HUES6 (cell line): Measurements from ENCODE around the gene BNIP5.

Source experiments
- H3K27ac ChIP-seq: 2 replicates; pipeline ENCODE4 v1.7.0; 2013; ENCODE audit warnings: low read depth, mild to moderate bottlenecking, low read length, inconsistent platforms
- H3K27me3 ChIP-seq: 2 replicates; pipeline ENCODE4 v1.6.1; 2013; ENCODE audit warnings: low read length; ENCODE audit not compliant: control insufficient read depth, insufficient read depth
- H3K36me3 ChIP-seq: 2 replicates; pipeline ENCODE4 v1.6.1; 2013; ENCODE audit warnings: low read length; ENCODE audit not compliant: control insufficient read depth, insufficient read depth
- H3K4me1 ChIP-seq: 2 replicates; pipeline ENCODE4 v1.6.1; 2013; ENCODE audit warnings: low read length; ENCODE audit not compliant: control insufficient read depth, insufficient read depth
- H3K4me3 ChIP-seq: 2 replicates; pipeline ENCODE4 v1.5.1; 2013; ENCODE audit warnings: low read depth, low read length
- H3K9ac ChIP-seq: one replicate; pipeline ENCODE4 v1.6.1; 2013; ENCODE audit warnings: mild to moderate bottlenecking, low read length
- H3K9me3 ChIP-seq: 2 replicates; pipeline ENCODE4 v1.6.1; 2013; ENCODE audit warnings: low read depth, low read length; ENCODE audit not compliant: control insufficient read depth, insufficient read depth

Gene BNIP5

DNA sequence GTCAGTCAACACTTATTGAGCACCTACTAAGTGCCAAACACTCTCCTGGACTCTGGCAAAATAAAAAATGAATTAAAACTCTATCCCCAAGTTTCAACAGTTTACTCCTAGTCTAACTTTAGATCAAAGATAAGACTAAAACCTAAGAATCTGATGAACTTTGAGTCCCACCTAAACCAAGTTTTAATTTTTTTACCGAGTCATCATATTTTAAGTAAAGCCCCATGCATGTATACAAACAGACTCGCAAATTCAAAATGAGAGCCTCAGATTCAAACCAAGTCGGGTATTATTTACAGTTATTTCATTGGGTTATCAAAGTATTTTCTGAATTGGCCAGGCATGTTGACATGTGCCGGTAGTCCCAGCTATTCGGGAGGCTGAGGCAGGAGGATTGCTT lies 28.2 kb downstream of the BNIP5 start:
- Histone ChIP-seq H3K9me3 (no peaks in the 10 kb centered on the region), H3K36me3 (no peaks in the 10 kb centered on the region), H3K27ac (no peak overlapping the region), H3K9ac (no peak overlapping the region), H3K4me3 (no peak overlapping the region), H3K4me1 (peaks cover 11% of the 10 kb centered on the region; the same call in 1 of the 2 replicates), H3K27me3 (no peaks in the 10 kb centered on the region)

DNA sequence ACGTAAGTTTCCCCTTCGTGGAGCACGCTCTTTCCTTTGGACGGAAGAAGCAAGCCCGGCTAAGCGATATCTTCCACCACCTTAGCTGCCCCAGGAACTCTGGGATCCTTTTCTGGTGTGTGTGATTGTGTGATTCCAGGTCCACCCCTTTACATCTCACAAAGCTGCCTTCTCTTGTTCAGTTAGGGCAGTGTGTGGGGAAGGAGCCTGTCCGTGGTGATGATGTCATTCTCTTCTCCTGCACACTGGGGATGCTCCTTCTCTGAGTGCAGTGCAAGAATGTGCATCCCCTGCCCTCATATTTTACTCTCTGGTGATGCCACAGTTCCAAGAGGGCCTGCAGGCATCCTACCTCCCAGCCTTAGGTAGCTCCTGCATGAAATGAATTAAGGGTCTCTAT lies 30.3 kb downstream of the BNIP5 start:
- no peak overlapping the region for H3K27ac ChIP-seq
- H3K27me3 ChIP-seq = no peaks in the 10 kb centered on the region
- H3K4me1 ChIP-seq = no peaks in the 10 kb centered on the region
- no peak overlapping the region for H3K4me3 ChIP-seq
- H3K9me3 ChIP-seq = no peaks in the 10 kb centered on the region
- H3K9ac ChIP-seq = no peak overlapping the region
- H3K36me3 ChIP-seq = no peaks in the 10 kb centered on the region

DNA sequence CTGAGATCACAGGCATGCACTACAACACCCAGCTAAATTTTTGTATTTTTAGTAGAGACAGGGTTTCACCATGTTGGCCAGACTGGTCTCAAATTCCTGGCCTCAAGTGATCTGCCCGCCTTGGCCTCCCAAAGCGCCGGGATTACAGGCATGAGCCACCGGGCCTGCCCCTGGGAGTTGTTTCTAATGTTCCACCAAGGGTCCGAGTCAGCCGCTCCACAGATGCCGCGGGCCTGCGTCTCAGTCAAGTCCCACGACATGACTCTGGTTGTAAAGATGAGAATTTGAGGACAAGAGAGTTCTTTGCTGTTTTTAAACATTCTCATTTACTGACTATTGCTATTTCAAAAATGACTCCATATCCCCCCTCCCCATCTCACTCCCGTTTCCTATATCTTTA lies 30.8 kb downstream of the BNIP5 start:
- Histone ChIP-seq H3K27ac (no peak overlapping the region), H3K9ac (no peak overlapping the region), H3K27me3 (no peaks in the 10 kb centered on the region)

GRCh38 chr6:36302227-36302976 lies 34.3 kb downstream of the BNIP5 start:
- Histone ChIP-seq H3K9me3 (no peaks in the 10 kb centered on the region), H3K36me3 (no peaks in the 10 kb centered on the region), H3K9ac (no peak overlapping the region), H3K27me3 (no peaks in the 10 kb centered on the region), H3K4me1 (no peaks in the 10 kb centered on the region), H3K27ac (no peak overlapping the region), H3K4me3 (no peak overlapping the region)

More for the DNA sequence above, 30.8 kb downstream of the BNIP5 start:
- Histone ChIP-seq H3K9me3 (no peaks in the 10 kb centered on the region), H3K36me3 (no peaks in the 10 kb centered on the region), H3K4me1 (no peaks in the 10 kb centered on the region), H3K4me3 (no peak overlapping the region)

- Histone ChIP-seq H3K9ac (no peak overlapping the region), H3K4me1 (no peaks in the 10 kb centered on the region), H3K9me3 (no peaks in the 10 kb centered on the region), H3K36me3 (no peaks in the 10 kb centered on the region), H3K27me3 (no peaks in the 10 kb centered on the region), H3K27ac (no peak overlapping the region), H3K4me3 (no peak overlapping the region)
These were observed 34.9 kb downstream of the BNIP5 start for GRCh38 chr6:36301781-36302180.

GRCh38 chr6:36301085-36301658 lies 35.5 kb downstream of the BNIP5 start:
- Histone ChIP-seq H3K9me3 (no peaks in the 10 kb centered on the region), H3K9ac (no peak overlapping the region), H3K27ac (no peak overlapping the region), H3K36me3 (no peaks in the 10 kb centered on the region), H3K27me3 (no peaks in the 10 kb centered on the region), H3K4me3 (no peak overlapping the region), H3K4me1 (no peaks in the 10 kb centered on the region)

DNA sequence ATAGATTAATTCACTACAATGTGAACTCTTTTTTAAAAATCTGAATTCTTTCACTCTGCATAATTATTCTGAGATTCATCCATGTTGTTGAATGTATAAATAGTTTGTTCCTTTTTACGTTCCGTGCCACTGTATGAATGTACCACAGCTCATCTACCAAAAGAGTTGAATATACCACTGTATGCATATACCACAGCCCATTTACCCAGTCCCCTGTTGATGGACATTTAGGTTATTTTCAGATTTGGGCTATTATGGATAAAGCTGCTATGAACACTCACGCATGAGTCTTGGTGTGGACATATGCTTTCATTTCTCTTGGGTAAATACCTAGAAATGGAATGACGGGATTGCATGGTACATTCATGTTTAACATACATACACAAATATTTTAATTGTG lies 38.7 kb downstream of the BNIP5 start:
- Histone ChIP-seq H3K4me1 (no peaks in the 10 kb centered on the region), H3K36me3 (no peaks in the 10 kb centered on the region), H3K9ac (no peak overlapping the region), H3K9me3 (no peaks in the 10 kb centered on the region), H3K27me3 (no peaks in the 10 kb centered on the region), H3K27ac (no peak overlapping the region), H3K4me3 (no peak overlapping the region)

- Histone ChIP-seq H3K4me1 (no peaks in the 10 kb centered on the region), H3K9me3 (no peaks in the 10 kb centered on the region), H3K27me3 (no peaks in the 10 kb centered on the region), H3K27ac (no peak overlapping the region), H3K9ac (no peak overlapping the region), H3K4me3 (no peak overlapping the region), H3K36me3 (no peaks in the 10 kb centered on the region)
These were observed 39.2 kb downstream of the BNIP5 start for GRCh38 chr6:36297511-36297910.

DNA sequence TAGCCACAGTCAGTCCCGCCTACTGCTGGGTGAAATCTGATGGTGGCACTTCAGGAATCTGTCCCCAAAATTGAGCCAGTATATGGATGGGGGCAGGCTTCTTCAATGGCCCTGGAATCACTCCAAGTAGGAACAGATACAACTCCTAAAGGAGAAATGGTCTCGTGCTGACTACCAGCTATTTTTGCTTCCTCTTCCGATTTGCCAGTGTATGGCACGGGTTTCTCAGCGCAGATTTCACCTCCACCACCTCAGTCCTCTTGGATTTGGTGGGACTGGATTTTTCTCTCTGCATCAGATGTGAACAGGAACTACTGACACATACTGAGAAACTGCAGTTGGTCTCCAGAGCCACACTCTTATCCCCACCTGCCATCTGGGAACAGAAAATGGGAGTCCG lies 39.6 kb downstream of the BNIP5 start:
- Histone ChIP-seq H3K27ac (no peak overlapping the region), H3K27me3 (no peaks in the 10 kb centered on the region), H3K4me1 (no peaks in the 10 kb centered on the region), H3K4me3 (no peak overlapping the region), H3K9me3 (no peaks in the 10 kb centered on the region), H3K36me3 (no peaks in the 10 kb centered on the region), H3K9ac (no peak overlapping the region)

GRCh38 chr6:36296240-36296639 lies 40.4 kb downstream of the BNIP5 start:
- Histone ChIP-seq H3K4me3 (no peak overlapping the region), H3K9ac (no peak overlapping the region), H3K36me3 (no peaks in the 10 kb centered on the region), H3K27ac (no peak overlapping the region), H3K9me3 (no peaks in the 10 kb centered on the region), H3K4me1 (peaks cover under 1% of the 10 kb centered on the region; the same call in 1 of the 2 replicates), H3K27me3 (no peaks in the 10 kb centered on the region)

GRCh38 chr6:36292170-36292569 lies 44.5 kb downstream of the BNIP5 start:
- Histone ChIP-seq H3K4me1 (peaks cover 9% of the 10 kb centered on the region), H3K27me3 (no peaks in the 10 kb centered on the region), H3K27ac (no peak overlapping the region), H3K4me3 (no peak overlapping the region), H3K9me3 (no peaks in the 10 kb centered on the region), H3K36me3 (no peaks in the 10 kb centered on the region), H3K9ac (no peak overlapping the region)
